Cerebellar cortex (tissue), 1 donor: ENCODE results near the gene SASH3.

Source experiments
- DNase-seq: peaks from one replicate; pipeline ENCODE4 v3.0.0-alpha.2; 2015; ENCODE audit warnings: low spot score

The SASH3 gene

DNA sequence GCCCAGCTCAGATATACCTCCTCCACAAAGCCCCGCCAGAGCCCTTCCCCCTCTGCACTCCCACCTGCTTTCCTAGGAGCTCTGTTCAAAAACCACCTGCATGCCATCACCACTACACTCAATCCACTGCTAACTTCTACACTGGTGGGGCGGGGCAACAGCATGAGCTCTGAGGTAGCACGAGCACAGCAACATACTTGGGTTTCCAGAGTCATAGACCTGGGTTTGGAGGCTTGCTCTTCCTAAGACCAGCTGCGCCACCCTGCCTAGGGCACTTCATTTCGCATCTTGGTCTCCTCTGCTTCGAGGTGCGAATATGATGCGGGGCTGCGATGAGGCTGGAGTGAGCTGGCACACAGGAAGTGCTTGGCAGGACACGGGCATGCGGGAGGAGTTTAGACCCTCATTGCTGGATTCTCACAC, 3.6 kb downstream of the SASH3 start:
- no peak for DNase-seq

DNA sequence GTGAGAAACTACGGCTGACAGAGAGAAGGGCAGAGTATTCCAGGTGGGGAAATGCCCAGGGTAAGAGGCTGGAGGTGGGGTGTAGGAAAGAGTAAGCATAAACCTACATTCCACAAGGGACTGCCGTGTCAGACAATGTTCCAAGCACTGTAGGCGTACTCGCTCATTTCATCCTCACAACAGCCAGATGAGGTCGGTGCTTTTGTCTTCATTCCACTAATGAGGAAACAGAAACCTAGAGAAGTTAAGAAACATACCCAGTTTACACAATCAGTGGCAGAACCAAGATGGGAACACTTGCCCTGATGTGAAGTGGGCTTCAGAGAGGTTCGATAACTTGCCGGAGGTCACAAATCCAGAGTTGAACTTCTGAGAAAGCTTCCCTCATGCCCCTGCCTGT, 4.6 kb downstream of the SASH3 start:
- DNase-seq: no peak

DNA sequence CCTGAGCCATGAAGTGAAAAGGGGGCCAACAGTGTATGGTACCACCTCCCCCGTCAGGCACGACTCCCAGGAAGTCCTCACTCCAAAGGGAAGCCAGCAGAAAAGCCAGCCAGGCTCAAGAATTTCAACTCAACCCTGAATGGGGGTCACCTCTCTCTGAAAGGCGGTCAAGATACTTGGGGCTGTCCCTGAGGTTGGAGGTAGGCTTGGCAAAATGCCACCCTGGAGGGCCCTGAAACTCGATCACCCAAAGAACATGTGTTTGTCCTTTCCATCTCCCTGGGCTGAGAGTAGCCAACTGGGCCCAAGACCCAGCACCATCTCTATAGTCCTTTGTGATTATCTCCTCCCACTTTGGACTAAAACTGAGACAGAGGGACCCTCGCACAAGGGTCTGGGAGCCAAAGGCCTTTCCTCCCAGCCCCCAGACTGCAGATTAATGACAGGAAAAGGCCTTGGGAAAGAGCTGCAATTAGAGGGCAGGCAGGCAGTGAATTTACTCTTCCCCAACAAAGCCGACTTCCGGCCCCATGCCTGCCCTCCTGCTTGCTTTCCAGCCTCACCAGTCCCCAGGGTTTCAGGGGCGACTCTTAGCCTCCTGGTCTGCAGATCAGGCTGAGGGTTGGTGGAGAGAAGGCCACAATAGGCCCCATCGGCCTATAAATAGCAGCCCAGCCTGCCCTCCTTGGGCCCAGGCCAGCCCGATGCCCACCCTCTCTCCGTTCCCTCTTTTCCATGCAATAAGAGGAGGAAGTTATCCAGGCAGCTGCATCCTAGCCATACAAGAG, 5.6 kb downstream of the SASH3 start:
- DNase-seq: no peak

DNA sequence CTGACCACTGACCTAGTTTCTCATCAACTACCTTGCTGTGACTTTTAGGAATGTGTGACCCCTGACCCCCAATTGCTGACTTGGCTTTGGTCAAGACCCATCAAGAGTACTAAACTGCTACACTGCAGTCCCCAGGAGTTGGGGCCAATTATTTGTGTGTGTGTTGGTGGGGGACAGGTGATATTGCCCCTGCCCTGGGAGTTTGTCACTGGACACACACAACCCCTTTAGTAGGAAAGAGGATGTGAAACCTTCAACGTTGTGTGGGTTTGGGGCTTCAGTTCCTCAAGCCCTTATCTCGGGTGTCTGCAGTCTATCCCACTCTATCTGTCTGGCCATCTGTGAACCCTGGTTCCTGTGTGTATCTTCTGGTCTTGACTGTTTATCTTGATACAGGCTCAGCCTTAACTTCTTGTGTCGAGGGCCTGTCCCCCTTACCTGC, 6.5 kb downstream of the SASH3 start:
- DNase-seq: no peak

DNA sequence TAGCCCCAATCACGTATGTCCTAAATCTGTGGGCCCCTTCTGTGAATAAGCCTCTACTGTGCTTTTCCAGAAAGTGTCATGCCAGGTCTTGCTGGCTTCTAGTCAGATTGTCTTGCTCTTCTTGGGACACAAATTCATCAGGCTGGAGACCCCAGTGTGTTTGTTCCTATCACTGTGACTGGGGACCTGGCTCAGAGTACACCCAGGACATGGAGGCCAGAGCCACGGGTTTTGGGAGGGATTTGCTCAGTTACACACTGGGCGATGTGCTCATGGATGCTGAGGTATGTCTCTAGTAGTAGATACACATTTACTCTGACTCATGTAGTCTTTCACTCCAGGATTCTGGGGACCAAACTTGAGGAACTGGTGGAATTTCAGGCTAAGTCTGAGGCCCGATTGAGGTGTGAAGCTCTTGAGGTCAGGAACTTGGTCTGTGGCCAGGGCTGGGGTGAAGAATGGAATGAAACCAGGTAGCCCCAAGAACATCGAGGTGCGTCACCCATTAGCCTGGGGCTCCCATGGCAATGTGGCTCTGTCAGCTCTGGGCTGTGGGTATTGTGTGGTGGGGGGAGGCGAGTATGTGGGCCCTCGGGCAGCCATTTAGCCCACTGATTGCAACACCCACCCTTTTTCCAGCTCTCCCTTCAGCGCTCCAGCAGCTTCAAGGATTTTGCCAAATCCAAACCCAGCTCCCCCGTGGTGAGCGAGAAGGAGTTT, 7.7 kb downstream of the SASH3 start:
- no peak for DNase-seq

DNA sequence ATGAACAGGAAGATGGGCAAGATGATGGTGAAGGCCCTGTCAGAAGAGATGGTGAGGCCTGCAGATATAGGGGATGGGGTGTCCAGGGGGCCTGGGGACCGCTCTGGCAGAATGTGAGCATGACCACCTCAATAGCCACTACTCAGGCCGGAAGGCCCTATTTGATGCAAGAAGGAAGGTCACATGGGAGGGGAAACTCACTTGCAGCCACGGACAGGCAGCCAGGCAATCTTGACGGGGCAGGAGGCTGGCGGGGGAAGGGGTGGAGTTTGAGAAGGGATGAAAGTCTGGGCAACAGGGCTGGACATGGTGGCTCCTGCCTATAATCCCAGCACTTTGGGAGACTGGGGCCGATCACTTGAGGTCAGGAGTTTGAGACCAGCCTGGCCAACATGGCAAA, 8.8 kb downstream of the SASH3 start:
- DNase-seq: no peak

DNA sequence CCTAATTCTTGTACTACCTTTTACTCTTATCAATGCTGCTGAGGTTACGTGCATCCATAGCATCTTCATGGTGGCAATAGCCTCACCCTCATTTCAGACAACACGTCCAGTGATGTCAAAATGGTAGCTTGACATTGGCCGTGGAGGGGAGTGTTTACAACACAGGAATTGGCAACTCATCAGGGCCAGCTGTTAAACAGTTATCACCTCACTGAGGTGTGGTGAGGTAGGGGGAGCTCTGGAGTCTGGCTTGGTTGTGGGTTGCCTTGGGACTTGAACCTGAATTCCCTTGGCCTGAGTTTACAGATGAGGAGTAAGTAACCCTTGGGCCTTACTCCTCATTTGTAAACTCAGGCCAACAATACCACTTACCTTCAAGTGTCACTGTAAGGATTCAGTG, 10.4 kb downstream of the SASH3 start:
- no peak for DNase-seq

DNA sequence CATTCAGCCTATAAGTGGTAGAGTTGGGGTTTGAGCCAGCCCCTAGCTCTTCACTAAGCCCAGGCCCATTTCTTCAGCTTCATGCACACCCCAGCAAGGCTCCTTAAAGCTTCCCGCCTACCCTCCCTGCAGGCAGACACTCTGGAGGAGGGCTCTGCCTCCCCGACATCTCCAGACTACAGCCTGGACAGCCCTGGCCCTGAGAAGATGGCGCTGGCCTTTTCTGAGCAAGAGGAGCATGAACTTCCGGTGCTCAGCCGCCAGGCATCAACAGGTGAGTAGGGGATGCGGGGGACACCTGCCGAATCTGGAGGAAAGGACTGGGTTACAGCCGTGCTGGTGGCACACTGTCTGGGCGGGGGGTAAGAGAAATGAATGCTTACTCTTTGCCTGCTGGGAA, 11.1 kb downstream of the SASH3 start:
- DNase-seq: no peak

DNA sequence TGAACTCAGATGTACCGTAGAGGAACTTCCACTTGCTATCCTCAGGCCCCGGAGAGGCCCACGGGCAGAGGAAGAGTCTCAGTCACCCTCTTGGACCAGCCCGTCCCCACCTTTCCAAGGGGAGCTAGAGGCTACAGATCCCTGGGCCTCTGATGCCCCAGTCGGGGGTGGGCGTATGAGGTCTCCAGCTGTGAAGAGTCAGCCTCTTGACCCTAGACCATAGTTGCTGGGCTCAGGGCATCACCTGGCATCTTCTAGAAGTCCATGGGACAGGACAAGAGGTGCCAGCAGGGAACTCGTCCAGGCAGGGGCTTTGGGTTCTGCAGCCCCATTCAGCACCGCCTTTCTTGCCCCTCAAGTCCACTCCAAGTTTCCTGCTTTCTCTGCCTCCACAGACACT, 11.6 kb downstream of the SASH3 start:
- no peak for DNase-seq

DNA sequence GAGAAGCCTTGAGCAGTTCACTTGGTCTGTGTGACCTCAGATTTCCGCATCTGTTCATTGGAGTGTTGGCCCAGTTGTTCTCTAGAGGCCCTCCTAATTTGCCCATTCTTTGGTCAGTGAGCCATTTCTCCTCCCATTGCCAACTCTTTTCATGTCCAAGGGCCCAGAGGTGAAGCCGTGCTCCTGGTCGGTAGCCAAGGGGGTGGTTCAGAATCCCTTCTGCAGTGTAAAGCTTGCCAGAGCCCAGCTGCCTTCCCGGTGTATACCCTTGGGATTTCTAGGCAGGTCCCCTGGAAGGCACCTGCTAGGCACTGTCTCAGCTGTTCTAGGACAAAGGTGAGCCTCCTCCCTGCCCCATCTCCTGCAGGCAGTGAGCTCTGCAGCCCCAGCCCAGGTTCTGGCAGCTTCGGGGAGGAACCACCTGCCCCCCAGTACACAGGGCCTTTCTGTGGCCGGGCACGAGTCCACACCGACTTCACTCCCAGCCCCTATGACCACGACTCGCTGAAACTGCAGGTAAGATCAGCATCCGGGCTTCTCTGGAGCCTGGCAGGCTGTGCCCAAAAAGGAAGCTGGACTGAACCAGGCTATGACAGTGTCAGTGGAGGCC, 12.3 kb downstream of the SASH3 start:
- DNase-seq: no peak

DNA sequence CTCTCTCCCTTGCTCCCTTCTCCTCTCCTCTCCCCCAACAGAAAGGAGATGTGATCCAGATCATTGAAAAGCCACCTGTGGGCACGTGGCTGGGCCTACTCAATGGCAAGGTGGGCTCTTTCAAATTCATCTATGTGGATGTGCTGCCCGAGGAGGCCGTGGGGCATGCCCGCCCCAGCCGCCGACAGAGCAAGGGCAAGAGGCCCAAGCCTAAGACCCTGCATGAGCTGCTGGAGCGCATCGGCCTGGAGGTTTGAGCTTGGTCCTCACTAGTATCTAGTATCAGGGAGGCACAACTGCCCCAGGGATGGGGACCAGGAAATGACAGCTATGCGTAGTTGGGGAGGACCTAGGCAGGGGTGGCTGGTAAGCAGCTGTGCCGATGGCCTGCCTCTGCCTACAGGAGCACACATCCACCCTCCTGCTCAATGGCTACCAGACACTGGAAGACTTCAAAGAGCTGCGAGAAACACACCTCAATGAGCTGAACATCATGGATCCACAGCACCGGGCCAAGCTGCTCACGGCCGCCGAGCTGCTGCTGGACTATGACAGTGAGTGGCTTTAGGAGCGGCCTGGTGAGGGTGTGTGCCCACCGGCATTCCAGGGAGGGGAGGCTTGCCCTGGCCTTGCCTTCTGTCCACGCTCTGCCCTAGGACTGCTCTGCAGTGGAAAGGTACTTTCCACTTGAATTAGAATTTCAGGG, 13.0 kb downstream of the SASH3 start:
- no peak for DNase-seq

DNA sequence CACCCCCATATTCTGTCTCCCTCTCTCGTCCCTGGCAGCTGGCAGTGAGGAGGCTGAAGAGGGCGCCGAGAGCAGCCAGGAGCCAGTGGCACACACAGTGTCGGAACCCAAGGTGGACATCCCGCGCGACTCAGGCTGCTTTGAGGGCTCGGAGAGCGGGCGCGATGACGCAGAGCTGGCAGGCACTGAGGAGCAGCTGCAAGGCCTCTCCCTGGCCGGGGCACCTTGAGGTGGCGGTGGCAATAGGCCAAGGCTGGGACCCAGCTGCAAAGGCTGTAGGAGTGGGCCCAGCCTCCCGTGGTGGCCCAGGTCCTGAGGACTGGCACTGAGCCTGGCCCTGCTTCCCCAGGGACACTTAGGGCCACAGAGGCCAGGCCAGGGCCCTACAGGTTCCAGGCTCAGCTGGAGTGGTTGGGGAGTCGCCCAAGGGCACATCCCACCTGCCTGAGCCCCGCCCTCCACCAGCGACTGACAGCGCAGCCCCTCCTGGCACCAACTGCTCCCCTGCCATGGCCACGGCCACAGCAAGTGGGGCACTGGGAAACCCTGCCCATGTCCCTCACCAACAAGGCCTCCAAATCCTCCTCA, 13.9 kb downstream of the SASH3 start:
- no peak for DNase-seq

DNA sequence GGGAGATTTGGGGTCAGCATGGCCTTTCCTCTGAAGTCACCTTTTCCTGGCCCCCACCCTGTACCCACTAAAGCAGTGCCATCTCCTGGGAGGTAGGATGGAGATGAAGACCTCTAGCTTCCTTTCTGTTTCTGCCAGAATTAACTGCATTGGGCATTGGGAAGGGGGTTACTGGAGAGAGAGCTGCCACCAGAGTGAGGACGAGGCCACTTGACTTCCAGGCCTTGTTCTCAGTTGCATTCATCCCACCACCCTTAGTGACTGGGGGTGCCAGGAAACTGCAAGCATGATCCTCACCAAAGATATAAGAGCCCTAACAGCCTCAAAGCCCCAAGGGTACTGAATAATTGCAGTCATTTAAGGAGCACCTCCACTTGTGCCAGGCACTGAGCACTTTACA, 15.8 kb downstream of the SASH3 start:
- DNase-seq: no peak

DNA sequence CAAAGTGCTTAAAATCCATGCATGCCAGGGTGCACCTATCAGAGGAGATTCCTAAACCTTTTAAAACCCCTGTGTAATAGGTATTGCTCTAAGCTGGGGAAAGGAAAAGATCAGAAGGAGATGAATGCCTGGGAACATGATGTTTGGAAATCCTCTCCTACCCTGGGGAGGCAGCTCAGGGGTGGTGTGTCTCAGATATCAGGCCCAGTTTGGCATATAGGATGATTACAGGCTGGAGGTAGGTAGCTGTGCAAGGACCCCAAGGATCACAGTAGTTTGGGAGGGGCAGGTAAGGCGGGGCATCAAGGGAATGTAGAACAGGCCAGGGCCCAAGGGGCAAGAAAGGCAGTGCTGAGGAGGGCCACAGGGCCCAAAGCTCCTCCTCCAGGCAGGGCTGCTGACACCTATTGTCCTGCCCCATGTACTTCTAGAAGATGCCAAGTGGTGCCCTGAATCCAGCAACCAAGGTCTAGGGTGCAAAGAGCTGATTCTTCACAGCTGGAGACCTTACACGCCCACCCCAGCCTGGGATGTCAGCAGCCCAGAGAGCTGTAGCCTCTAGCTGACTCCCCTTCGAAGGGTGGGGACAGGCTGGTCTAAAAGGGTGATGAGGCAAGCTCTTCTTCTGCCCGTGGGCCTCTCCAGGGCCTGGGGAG, 17.6 kb downstream of the SASH3 start:
- no peak for DNase-seq

DNA sequence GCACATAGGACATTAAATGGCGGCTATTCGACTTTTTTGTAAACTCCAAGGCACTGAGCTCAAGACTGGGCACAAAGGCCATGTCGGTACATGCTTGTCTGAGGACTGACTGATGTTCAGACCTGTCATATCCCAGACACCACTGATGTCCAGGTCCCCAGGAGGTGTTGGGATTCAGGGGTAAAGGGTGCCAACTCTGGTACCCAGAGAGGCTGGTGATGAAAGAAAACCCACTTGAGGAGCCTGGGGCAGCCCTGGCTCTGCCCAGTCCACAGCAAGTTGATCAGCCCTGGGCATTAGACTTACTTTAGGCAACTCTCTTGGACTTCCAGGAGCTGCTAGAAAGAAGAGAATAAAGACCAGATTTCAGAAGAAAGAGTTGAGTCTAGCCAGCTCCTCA, 18.7 kb downstream of the SASH3 start:
- DNase-seq: no peak

DNA sequence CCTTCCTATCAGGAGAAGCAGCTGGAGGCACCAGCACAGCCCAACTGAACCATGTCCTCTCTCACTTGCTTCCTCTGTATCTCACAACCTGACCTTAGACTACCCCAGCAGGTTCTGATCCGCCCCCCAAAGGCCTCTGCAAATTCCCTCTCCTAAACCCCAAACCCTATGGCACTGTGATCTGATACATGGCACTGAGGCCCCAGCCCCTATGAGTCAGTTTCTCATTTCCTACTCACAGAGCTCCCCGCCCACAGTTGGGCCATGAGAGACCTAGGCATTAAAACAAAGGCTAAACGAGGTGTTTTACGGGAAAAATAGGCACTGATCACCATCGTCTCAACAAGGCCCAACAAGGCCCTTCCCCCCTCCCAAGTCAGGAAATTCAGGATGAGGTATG, 19.1 kb downstream of the SASH3 start:
- DNase-seq: no peak

DNA sequence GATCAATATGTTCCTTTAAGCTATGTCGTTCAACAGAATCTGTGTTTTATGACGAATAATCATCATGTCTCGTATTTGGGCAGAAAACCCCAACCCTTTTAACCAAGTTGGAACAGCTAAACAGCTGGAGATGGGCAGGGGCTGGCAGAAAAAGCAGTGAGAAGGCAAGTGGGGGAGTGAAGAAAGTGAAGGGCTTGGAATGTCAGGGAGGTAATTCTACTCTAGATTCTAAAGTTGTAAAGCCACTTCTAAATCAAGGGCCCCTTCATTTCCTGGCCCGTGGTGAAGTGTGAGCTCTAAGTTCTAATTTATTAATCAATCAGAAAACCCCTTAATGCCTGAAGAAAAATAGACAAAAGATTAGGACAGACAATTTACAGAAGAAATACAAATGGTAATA, 20.4 kb downstream of the SASH3 start:
- DNase-seq: no peak

DNA sequence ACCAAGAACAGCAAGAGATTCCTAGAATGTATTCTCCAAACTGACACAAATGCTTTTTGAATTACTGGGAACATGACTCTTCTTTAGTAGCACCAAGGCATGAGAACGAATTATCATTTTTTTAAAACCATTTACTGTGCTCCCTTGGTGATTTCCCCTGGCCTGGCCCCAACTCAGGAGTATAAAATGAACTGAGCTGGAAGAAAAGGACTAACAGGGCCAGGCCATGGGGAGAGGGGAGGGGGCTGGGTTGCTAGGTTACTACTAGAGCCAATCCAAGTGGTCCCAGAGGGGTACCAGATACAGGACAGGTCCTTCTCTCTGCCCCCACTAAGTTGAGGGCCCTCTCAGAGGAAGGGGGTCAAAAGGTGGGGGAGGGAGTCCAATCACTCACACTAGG, 23.1 kb downstream of the SASH3 start:
- DNase-seq: no peak

DNA sequence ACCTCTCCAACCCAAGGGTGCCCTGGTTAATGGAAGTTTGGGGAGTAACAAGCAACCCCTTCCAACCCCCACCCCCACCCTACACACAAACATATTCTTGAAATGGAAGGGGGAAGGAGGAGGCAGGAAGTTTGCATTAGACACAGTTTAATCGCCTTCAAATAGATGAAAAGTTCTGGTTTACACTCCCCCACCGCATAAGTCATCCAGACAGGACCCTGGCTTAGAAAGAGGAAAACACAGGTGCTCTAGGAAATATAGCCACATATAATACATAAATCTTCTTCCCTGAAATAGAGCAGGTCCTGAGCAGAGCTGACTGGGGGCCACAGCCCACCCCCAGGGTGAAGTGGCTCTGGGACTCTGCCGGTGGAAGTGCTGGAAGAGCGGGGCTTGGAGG, 25.1 kb downstream of the SASH3 start:
- DNase-seq: no peak

DNA sequence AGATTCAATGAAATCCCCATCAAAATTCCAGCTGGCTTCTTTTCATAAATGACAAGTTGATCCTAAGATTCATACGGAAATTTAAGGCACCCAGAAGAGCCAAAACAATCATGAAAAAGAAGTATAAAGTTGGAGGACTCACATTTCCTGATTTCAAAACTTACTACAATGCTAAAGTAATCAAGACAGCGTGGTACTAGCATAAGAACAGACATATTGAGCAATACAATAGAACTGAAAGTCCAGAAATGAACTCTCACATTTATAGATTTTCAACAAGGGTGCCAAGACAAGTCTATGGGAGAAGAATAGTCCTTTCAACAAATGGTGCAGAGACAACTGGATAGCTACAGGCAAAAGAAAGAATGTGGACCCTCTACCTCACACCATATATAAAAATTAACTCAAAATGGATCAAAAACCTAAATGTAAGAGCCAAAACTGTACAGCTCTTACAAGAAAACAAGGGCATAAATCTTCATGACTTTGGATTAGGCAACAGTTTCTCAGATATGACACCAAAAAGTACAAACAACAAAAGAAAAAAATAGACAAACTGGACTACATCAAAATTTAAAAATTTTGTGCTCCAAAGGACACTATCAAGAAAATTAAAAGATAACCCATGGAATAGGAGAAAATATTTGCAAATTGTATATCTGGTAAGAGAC, 28.5 kb downstream of the SASH3 start:
- DNase-seq: no peak
